Ureter (tissue), 1 donor: ENCODE results near the gene CACNG6. TPM values are rescaled to one million over a fixed set of nuclear protein-coding genes. Genes with fewer than 3 reads are reported as not detected.
"Not testable (repeated sequence)": the region's sequence is repeated elsewhere in the genome, so short reads cannot be mapped to it uniquely, and the experiment has no call there.

Experiments used
- DNase-seq: peaks from one replicate; pipeline ENCODE4 v3.0.0-alpha.2; 2020; ENCODE audit warnings: low spot score
- total RNA-seq: library from RNA; stranded (reverse); gene quantifications from one replicate; pipeline ENCODE4 v1.2.4, GENCODE V29; 2023
- donor health status: DM: yes; HTN: yes; CAD: no.

The CACNG6 gene, protein sequence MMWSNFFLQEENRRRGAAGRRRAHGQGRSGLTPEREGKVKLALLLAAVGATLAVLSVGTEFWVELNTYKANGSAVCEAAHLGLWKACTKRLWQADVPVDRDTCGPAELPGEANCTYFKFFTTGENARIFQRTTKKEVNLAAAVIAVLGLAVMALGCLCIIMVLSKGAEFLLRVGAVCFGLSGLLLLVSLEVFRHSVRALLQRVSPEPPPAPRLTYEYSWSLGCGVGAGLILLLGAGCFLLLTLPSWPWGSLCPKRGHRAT
- not detected for total RNA-seq

DNA sequence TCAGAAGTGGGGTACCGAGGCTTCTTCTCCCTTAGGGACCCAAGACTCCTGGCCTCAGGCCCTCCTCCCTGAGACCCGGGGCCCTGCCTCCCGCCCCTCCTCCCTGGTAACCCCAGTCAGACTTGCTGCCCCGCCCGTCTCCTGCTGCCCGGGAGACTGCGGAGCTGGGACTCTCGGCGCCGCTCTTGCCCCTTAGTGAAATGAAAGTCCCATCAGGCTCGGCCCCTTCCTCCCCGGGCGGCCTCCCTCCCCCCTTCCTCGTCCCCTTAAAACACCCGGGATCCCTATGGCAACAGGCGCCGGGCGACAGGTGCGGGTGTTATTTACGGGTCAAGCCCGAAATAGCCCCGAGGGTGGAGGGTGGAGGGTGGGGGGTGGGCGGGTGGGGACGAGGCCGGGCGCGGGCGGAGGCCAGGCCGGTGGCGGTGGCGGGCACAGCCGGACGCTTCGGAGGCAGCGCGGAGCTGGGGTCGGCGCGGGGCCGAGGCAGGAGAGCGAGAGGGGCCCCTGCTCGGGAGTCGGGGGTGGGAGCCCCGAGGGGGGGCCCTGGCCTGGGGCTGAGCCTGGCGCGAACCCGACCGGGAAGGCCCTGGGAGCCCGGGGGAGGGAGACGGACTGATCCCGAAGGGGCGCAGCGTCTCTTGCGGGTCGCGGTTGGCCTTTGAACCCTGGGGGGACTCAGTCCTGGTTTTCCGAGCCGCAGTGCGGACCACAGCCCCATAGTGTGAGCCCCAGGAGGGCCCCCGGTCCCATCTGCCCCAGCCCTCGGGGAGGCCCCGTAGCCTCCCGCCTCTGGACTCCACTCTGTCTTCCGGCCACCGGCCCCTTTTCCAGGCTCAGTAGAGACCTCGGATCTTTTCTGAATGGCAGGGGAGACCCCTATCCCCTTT is at the start of gene CACNG6:
Gene CACNG6 (plus strand): TSS at position 414 of the 890 bp plus-strand sequence. CDS start 1,241 bp downstream, outside the sequence.
- no peak for DNase-seq

GRCh38 chr19:53942001-53942786 is 49.2 kb upstream of the CACNG6 start:
- no peak for DNase-seq

- DNase-seq, result no peak
These were observed 47.0 kb upstream of the CACNG6 start for GRCh38 chr19:53944416-53944815.

DNA sequence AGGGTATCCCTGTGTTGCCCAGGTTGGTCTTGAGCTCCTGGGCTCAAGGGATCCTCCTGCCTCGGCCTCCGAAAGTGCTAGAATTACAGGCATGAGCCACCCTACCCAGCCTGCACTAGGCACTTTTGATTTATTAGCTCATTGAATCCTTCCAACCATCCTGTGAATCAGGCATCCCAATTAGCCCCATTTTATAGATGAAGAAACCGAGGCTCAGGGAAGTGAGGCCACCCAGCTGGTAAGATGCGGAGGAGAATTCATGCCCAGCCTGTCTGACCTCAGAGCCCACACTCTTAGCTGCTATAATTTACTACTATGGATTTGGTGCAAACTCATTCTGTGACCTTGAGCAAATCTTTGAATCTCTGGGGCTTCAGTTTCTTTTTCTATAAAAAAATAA is 46.5 kb upstream of the CACNG6 start:
- DNase-seq, result no peak

DNA sequence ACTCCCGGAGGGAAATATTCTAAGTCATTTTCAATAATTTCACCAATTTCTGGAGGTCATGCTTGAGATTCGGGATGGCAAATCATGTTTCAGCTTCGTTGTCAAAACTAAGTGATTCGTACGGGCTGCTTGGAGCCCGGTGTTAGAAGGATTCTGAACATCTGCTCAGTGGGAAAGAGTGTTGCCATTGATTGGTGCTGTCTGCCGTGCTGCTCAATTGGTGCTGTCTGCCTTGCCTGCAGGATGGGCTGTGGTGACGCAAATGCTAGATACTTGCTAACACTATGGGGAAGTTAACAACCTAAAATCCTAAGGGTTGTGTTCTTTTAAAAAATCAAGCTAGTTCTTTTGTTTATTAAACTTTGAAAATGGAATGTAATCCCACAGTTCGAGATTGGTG is 46.0 kb upstream of the CACNG6 start:
- DNase-seq, result no peak

GRCh38 chr19:53945998-53946397 is 45.4 kb upstream of the CACNG6 start:
- no peak for DNase-seq

- no peak for DNase-seq
These were observed 43.8 kb upstream of the CACNG6 start for GRCh38 chr19:53947624-53948023.

DNA sequence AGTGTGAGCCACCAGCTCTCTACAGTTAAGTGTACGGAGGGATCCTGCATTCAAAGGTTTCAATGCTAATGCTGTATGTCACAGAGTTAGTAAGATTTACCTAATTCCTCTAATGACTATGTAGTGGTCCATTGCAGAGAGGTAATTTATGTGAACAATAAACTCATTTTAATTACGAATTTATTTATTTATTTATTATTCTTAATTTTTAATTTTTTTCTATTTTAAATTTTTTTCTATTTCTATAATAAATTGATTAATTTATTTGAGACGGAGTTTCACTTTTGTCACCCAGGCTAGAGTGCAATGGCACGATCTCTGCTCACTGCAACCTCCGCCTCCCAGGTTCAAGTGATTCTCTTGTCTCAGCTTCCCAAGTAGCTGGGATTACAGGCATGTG is 42.8 kb upstream of the CACNG6 start:
- not testable (repeated sequence) for DNase-seq

- DNase-seq, result no peak
These were observed 40.0 kb upstream of the CACNG6 start for GRCh38 chr19:53951436-53951835.

- DNase-seq, result no peak
These were observed 39.5 kb upstream of the CACNG6 start for GRCh38 chr19:53951947-53952346.

- DNase-seq, result no peak
These were observed 38.1 kb upstream of the CACNG6 start for GRCh38 chr19:53953383-53953782.

GRCh38 chr19:53957448-53958167 is 33.8 kb upstream of the CACNG6 start:
- DNase-seq, result no peak

DNA sequence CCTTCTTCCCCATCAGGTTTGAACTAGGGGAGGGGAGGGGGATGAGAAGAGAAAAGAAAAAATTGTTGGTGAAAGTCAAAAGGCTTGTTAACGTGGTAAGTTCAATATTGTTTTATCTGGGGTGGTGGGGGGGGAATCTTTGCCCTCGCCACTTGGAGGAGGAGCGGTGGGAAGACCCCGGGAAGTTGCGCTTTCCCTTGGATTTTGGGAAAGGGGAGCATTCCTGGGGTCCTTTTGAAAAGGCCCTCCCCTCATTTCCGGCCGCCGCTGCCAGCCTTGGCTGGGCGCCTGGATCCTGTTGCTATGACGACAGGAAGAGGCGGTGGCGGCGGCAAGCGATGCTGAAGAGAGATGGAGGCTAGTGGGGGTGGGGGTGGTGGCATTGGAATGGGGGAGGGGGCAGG is 33.3 kb upstream of the CACNG6 start:
- DNase-seq, result no peak

DNA sequence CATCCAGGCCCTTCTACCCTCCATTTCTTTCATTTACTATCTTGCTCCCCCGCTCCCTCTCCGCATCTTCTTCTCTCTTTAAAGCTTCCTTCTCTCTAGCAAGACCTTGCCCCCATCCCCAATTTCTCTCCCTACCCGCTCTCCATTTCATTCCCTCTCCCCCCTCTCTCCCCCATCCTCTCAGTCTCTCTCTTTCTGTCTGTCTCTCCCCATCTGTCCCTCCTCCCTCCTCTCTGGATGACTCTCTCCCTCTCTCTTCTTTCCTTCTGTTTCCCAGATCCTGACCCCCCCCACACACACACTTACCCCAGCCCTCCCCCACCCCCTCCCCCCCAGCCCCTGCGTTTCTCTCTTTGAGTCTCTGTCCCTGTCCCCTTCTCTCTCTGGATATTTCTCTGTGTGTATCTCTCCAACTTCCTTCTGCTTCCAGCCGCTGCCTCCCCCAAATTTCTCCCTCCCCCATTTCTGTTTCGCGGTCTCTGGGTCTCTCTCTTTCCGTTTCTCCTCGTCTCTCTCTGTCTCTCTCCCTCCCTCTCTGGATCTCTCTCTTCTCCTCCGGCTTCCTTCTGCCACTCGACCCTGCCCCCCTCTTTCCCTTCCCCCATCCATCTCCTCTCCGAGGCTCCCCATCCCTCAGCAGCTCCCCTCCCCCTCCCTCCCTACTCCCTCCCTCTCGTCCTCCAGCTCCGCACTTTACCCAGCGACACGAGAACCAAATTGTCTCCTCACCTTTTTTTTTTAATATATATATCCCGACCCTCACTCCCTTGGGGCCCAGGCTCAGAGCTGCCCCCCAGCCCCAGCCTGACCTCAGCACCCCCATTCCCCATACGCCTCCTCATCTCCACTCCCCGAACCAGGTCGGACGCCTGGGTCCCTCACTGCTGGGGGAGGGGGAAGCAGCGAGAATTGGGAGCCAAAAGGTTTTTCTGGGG is 32.3 kb upstream of the CACNG6 start:
- no peak for DNase-seq

- no peak for DNase-seq
These were observed 31.2 kb upstream of the CACNG6 start for GRCh38 chr19:53960187-53960586.

GRCh38 chr19:53960886-53961285 is 30.6 kb upstream of the CACNG6 start:
- DNase-seq, result no peak

DNA sequence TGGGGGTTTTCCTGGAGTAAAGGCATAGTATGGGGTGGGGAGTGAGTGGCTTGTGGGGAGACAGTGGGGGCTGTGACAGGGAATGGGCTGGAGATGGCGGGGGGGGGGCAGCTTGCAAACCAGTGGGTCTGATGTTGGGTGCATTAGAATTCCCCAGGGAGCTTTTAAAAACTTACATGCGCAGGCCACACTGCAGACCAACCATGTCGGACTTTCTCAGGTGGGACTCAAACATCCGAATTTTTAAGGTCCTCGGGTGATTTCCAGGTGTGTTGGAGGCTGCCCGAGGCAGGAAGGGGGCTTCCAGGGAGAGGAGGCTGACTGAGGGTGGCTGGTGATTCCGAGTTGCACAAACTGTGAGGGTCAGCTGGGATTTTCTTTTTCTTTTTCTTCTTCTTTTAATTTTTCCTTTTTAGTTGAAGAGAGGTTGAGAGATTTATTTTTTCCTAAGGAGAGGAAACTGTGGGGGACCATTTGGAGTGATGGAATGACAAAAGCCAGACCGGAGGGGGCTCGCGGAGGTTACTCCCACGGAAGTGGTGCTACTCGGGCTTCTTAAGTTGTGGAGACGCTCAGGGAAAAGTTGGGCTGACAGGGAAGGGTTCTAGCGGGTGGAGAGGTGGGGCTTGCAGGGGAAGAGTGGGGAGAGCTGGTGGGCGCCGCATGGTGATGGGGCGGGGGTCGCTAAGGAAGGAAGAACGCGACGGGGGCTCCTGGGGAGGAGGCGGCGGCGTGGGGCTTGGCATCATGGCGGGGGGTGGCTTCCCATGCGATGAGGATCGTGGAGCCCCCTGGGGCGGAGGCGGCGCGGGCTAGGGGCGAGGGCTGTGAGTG is 29.7 kb upstream of the CACNG6 start:
- no peak for DNase-seq

- DNase-seq, result no peak
These were observed 28.5 kb upstream of the CACNG6 start, which contains the start of gene CACNG8 for GRCh38 chr19:53962887-53963431. TSS of gene CACNG8 (plus strand) at chr19:53962937.

- DNase-seq, result no peak
These were observed 26.3 kb upstream of the CACNG6 start for GRCh38 chr19:53965091-53965490.
